MM.1S (cell line): Measurements from ENCODE around the gene XAGE3.
"Not testable (repeated sequence)": the region's sequence is repeated elsewhere in the genome, so short reads cannot be mapped to it uniquely, and the experiment has no call there.

Experiments used
- CTCF ChIP-seq: fragments of 300-600 bp; sonication (generic); IDR thresholded peaks from 2 replicates; pipeline ENCODE4 v1.5.1; 2016; ENCODE audit warnings: antibody characterized with exemption, low read length, mixed read lengths
- EZH2 ChIP-seq: fragments of 300-600 bp; sonication (generic); optimal IDR thresholded peaks from 2 replicates; pipeline ENCODE3; 2017; ENCODE audit warnings: low read depth, mild to moderate bottlenecking, antibody characterized with exemption, low read length, mixed read lengths
- EZH2phosphoT487 ChIP-seq: fragments of 300-600 bp; sonication (generic); IDR thresholded peaks from 2 replicates; pipeline ENCODE4 v1.6.1; 2018; ENCODE audit warnings: antibody characterized with exemption, low read length

DNA sequence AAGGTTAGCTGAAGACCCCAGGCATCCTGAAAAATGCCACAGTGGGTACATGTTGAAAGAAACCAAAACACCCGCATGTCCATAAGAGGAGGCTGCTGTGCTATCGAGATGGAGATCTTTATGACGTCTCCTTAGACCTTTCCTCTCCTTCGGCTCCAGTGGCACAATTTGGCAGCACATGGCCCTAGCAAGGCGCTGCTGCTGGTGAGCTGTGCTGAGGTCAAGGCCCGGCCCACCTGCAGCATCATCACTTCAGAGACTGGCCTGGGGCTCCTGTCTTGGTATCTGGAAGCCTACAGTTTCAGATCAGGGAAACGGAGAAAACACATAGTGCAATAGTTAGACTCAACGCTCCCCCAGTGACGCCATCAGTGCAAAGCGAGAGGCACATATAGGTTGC lies 7.6 kb upstream of the XAGE3 start:
- TF ChIP-seq CTCF, EZH2phosphoT487, EZH2: not testable (repeated sequence)
